GM12878 (cell line): Measurements from ENCODE around the gene AKAP5. TPM values are rescaled to one million over a fixed set of nuclear protein-coding genes. Genes with fewer than 3 reads are reported as not detected.

Source experiments
- ATF7 ChIP-seq: fragments of 450-650 bp; IDR thresholded peaks from 2 replicates; pipeline ENCODE4 v1.6.1; 2016; ENCODE audit warnings: low read depth, mild to moderate bottlenecking
- BCL3 ChIP-seq: IDR thresholded peaks from 2 replicates; pipeline ENCODE4 v1.6.1; 2011; ENCODE audit warnings: borderline replicate concordance, low read depth, mild to moderate bottlenecking, moderate library complexity, low read length; ENCODE audit not compliant: insufficient read depth, poor library complexity, severe bottlenecking
- CBX3 ChIP-seq: fragments of 200-600 bp; sonication (generic); IDR thresholded peaks from 2 replicates; pipeline ENCODE4 v1.6.1; 2016; ENCODE audit warnings: low read depth, borderline replicate concordance
- CHD1 ChIP-seq: IDR thresholded peaks from 2 replicates; pipeline ENCODE4 v1.6.1; 2012; ENCODE audit warnings: low read depth, low read length, improper control_type of control experiment
- DPF2 ChIP-seq: fragments of 450-650 bp; IDR thresholded peaks from 2 replicates; pipeline ENCODE4 v1.6.1; 2017; ENCODE audit warnings: mild to moderate bottlenecking
- E4F1 ChIP-seq: fragments of 450-650 bp; IDR thresholded peaks from 2 replicates; pipeline ENCODE4 v1.6.1; 2018; ENCODE audit warnings: borderline replicate concordance, mild to moderate bottlenecking; ENCODE audit not compliant: partially characterized antibody
- EGR1 ChIP-seq, 2 experiments: IDR thresholded peaks; 1 replicate in 1 of 2; 2 replicates in 1 of 2; pipeline ENCODE4 v1.6.1; 2011 to 2012; ENCODE audit warnings: low read depth in 2 of 2, low read length in 2 of 2, borderline replicate concordance in 1 of 2, mild to moderate bottlenecking in 1 of 2, moderate library complexity in 1 of 2
- HSF1 ChIP-seq: fragments of 150-350 bp; IDR thresholded peaks from 2 replicates; pipeline ENCODE4 v1.6.1; 2014; ENCODE audit warnings: mild to moderate bottlenecking, low read depth, low read length
- KAT2A ChIP-seq: conservative IDR thresholded peaks from 2 replicates; pipeline ENCODE4 v1.6.1; 2011; ENCODE audit warnings: low read depth, low read length; ENCODE audit not compliant: control insufficient read depth
- KLF5 ChIP-seq: fragments of 450-650 bp; IDR thresholded peaks from 2 replicates; pipeline ENCODE4 v1.6.1; 2014; ENCODE audit warnings: mild to moderate bottlenecking; ENCODE audit not compliant: partially characterized antibody
- MYB ChIP-seq: fragments of 150-350 bp; IDR thresholded peaks from 2 replicates; pipeline ENCODE4 v1.6.1; 2014; ENCODE audit warnings: mild to moderate bottlenecking, low read depth, low read length, borderline replicate concordance
- NR2C1 ChIP-seq: fragments of 450-650 bp; IDR thresholded peaks from 2 replicates; pipeline ENCODE4 v1.6.1; 2017; ENCODE audit warnings: antibody characterized with exemption, mild to moderate bottlenecking, moderate library complexity
- NR2C2 ChIP-seq: IDR thresholded peaks from 2 replicates; pipeline ENCODE4 v1.6.1; 2011; ENCODE audit warnings: borderline replicate concordance, low read depth; ENCODE audit not compliant: control insufficient read depth, insufficient read length
- POLR2A ChIP-seq: IDR thresholded peaks from 2 replicates; pipeline ENCODE4 v1.6.1; 2011; ENCODE audit warnings: low read depth, mild to moderate bottlenecking, low read length
- POLR2AphosphoS5 ChIP-seq: IDR thresholded peaks from 2 replicates; pipeline ENCODE4 v1.6.1; 2011; ENCODE audit warnings: mild to moderate bottlenecking, low read length, inconsistent platforms
- RELA ChIP-seq: fragments of 450-650 bp; IDR thresholded peaks from 2 replicates; pipeline ENCODE4 v1.8.0; 2014; ENCODE audit warnings: borderline replicate concordance; ENCODE audit not compliant: partially characterized antibody
- SMAD1 ChIP-seq: fragments of 450-650 bp; IDR thresholded peaks from 2 replicates; pipeline ENCODE4 v1.6.1; 2018; ENCODE audit warnings: mild to moderate bottlenecking, low read depth; ENCODE audit not compliant: partially characterized antibody
- SMARCA5 ChIP-seq: fragments of 450-650 bp; IDR thresholded peaks from 2 replicates; pipeline ENCODE4 v1.6.1; 2017; ENCODE audit warnings: mild to moderate bottlenecking
- SRF ChIP-seq, 2 experiments: IDR thresholded peaks; 2 replicates each; pipeline ENCODE4 v1.6.1; 2011; ENCODE audit warnings: low read depth in 2 of 2, low read length in 2 of 2, mild to moderate bottlenecking in 1 of 2, moderate library complexity in 1 of 2
- TAF1 ChIP-seq: IDR thresholded peaks from 2 replicates; pipeline ENCODE4 v1.6.1; 2011; ENCODE audit warnings: mild to moderate bottlenecking, low read depth, low read length, borderline replicate concordance
- TCF3 ChIP-seq: IDR thresholded peaks from 2 replicates; pipeline ENCODE4 v1.6.1; 2012; ENCODE audit warnings: low read depth, mild to moderate bottlenecking, low read length, borderline replicate concordance; ENCODE audit not compliant: insufficient read depth
- TCF7 ChIP-seq: IDR thresholded peaks from 2 replicates; pipeline ENCODE4 v1.6.1; 2014; ENCODE audit warnings: antibody characterized with exemption, borderline replicate concordance
- WRNIP1 ChIP-seq: IDR thresholded peaks from 2 replicates; pipeline ENCODE4 v1.6.1; 2011; ENCODE audit warnings: low read depth, low read length, improper control_type of control experiment, borderline replicate concordance
- ZNF384 ChIP-seq: IDR thresholded peaks from 2 replicates; pipeline ENCODE4 v1.6.1; 2012; ENCODE audit warnings: low read depth, mild to moderate bottlenecking, low read length, improper control_type of control experiment, borderline replicate concordance
- ZNF622 ChIP-seq: fragments of 450-650 bp; IDR thresholded peaks from 2 replicates; pipeline ENCODE4 v1.6.1; 2017; ENCODE audit warnings: mild to moderate bottlenecking, inconsistent platforms
- ZSCAN29 ChIP-seq: fragments of 450-650 bp; IDR thresholded peaks from 2 replicates; pipeline ENCODE4 v1.6.1; 2017; ENCODE audit warnings: mild to moderate bottlenecking, moderate library complexity
- polyA plus RNA-seq, 11 experiments: library from polyadenylated mRNA; depleted of rRNA in 4 of 11; unstranded in 6 of 11; stranded (reverse) in 5 of 11; fragments of >200 nt; fragmentation: Nextera tagmentation in 4 of 11; fragmentation: Illumina TruSeq in 1 of 11; extraction: Ambion mirVana in 4 of 11; extraction: Trizol in 1 of 11; gene quantifications; 1 replicate in 1 of 11; 2 replicates in 10 of 11; pipeline versions ENCODE4 v1.2.1 to v1.2.3, GENCODE V29; 2011 to 2016; ENCODE audit warnings: inconsistent platforms in 2 of 11, missing spikeins in 2 of 11, low read depth in 1 of 11
- total RNA-seq, 4 experiments: library from RNA; depleted of rRNA in 3 of 4; stranded (reverse); fragments of >200 nt in 3 of 4; fragmentation: Illumina TruSeq in 1 of 4; extraction: Trizol in 1 of 4; gene quantifications; 2 replicates each; pipeline versions ENCODE4 v1.2.1 to v1.2.3, GENCODE V29; 2013 to 2021

AKAP5 gene
- total and polyA plus RNA-seq, 10 of the 15 experiments (the other 5 are each of a cell fraction or from before 2014, with no cell fraction given): 0.45 to 5.1 (median 1.7) TPM

- TF ChIP-seq SMAD1 (no peak), CBX3 (no peak), ZNF384 (peak; percentile 73), TAF1 (0 out of 2 replicates have a peak, but pooled peaks have one; percentile 19), POLR2AphosphoS5 (peak; percentile 76), BCL3 (no peak), TCF3 (no peak), ATF7 (peak; percentile 66), TCF7 (no peak), EGR1 (IDR thresholded peaks at IDR 0.05; ENCODE audit: borderline replicate concordance in 1 of 2, low read depth in 2 of 2, low read length in 2 of 2) (peak in 1 of 2 experiments; percentile 90; a peak in 2 of 3 replicates), MYB (no peak), NR2C2 (no peak), DPF2 (0 out of 2 replicates have a peak, but pooled peaks have one; percentile 37), SRF (IDR thresholded peaks at IDR 0.05; ENCODE audit: low read depth in 2 of 2, low read length in 2 of 2) (peak; percentile 98 to 100), KAT2A (no peak), HSF1 (no peak), NR2C1 (no peak), CHD1 (no peak), WRNIP1 (no peak), RELA (peak; percentile 98), E4F1 (no peak), POLR2A (peak; percentile 37; the same call in 1 of the 2 replicates), ZSCAN29 (0 out of 2 replicates have a peak, but pooled peaks have one; percentile 7), ZNF622 (no peak), KLF5 (peak; percentile 49), SMARCA5 (peak; percentile 30; the same call in 1 of the 2 replicates)
Measured at GRCh38 chr14:64444984-64445845, 20.1 kb upstream of the AKAP5 start (continued).
